Transverse colon (tissue), 4 donors: ENCODE measurements around the gene EDN3. TPM values are rescaled to one million over a fixed set of nuclear protein-coding genes. Genes with fewer than 3 reads are reported as not detected.

Experiments
- DNase-seq: peaks from one replicate; pipeline ENCODE4 v3.0.0-alpha.2; 2019
- H3K27ac ChIP-seq, 4 donors: fragments of 200-600 bp; sonication (generic); 2 replicates each; pipeline ENCODE4 v1.5.1; 2016 to 2018; ENCODE audit warnings: inconsistent platforms in 4 of 4
- H3K27me3 ChIP-seq: fragments of 200-600 bp; sonication (generic); 2 replicates; pipeline ENCODE4 v1.5.1; 2017; ENCODE audit warnings: inconsistent platforms
- H3K36me3 ChIP-seq, 4 donors: fragments of 200-600 bp; sonication (generic); 2 replicates each; pipeline ENCODE4 v1.5.1; 2017 to 2019; ENCODE audit warnings: inconsistent platforms in 4 of 4
- H3K4me1 ChIP-seq, 4 donors: fragments of 200-600 bp; sonication (generic); 2 replicates each; pipeline ENCODE4 v1.5.1; 2017 to 2020; ENCODE audit warnings: inconsistent platforms in 4 of 4
- H3K4me3 ChIP-seq, 4 donors: fragments of 200-600 bp; sonication (generic); 1 replicate in 1 of 4; 2 replicates in 3 of 4; pipeline versions ENCODE4 v1.5.1 to v1.6.1; 2017 to 2019; ENCODE audit warnings: inconsistent platforms in 4 of 4
- H3K9me3 ChIP-seq, 2 donors: fragments of 200-600 bp; sonication (generic); 2 replicates each; pipeline ENCODE4 v1.5.1; 2017 to 2019; ENCODE audit warnings: inconsistent platforms in 2 of 2
- CTCF ChIP-seq, 5 experiments: fragments of 200-600 bp in 3 of 5; fragments of 450-650 bp in 2 of 5; sonication (generic) in 3 of 5; IDR thresholded peaks; 1 replicate in 2 of 5; 2 replicates in 3 of 5; pipeline ENCODE4 v1.5.1; 2016 to 2017; ENCODE audit warnings: antibody characterized with exemption in 5 of 5, inconsistent platforms in 3 of 5, mild to moderate bottlenecking in 2 of 5, moderate library complexity in 1 of 5
- EP300 ChIP-seq: sonication (generic); formaldehyde crosslinking; IDR thresholded peaks from one replicate; pipeline ENCODE4 v1.6.1; 2017; ENCODE audit warnings: antibody characterized with exemption, low read depth
- POLR2A ChIP-seq: fragments of 450-650 bp; IDR thresholded peaks from one replicate; pipeline ENCODE4 v1.6.1; 2016; ENCODE audit warnings: antibody characterized with exemption, mild to moderate bottlenecking, moderate library complexity
- POLR2AphosphoS5 ChIP-seq, 3 donors: sonication (generic); formaldehyde crosslinking; IDR thresholded peaks; one replicate each; pipeline ENCODE4 v1.6.1; 2016; ENCODE audit warnings: antibody characterized with exemption in 3 of 3
- WGBS, 2 donors: methylation state at CpG; one replicate each; pipeline ENCODE4 v1.1.5; 2018; ENCODE audit warnings: low coverage in 1 of 2; 5-methylcytosine and 5-hydroxymethylcytosine counted together
- in situ Hi-C, 4 donors: fragments of 200-750 bp; cut with MboI; loops; one replicate each; pipeline versions ENCODE4 v1.15.0 to v1.15.1; 2017; ENCODE audit warnings: low sequenced_read_pairs in 3 of 4, low pct_ligation_motif_present in 1 of 4, low pct_unique_long_range_greater_than_20kb in 1 of 4
- intact Hi-C: fragments of 100-400 bp; cut with DNase I; formaldehyde crosslinking; loops from one replicate; pipeline ENCODE4 v1.15.1; 2023; ENCODE audit warnings: low total_unique reads
- total RNA-seq, 4 donors: library from RNA; depleted of rRNA; stranded (reverse); fragments of >200 nt; gene quantifications; one replicate each; pipeline ENCODE4 v1.1.0, GENCODE V29; 2016

Gene EDN3
- total RNA-seq, 4 donors from 2014 or later, result 13.1 to 127 (median 76.8) TPM

GRCh38 chr20:59365611-59366285 lies 65.3 kb downstream of the EDN3 start:
- H3K4me3 ChIP-seq, result no peak overlapping the region
- no peaks in the 10 kb centered on the region for H3K9me3 ChIP-seq
- in situ Hi-C loops (no loop called here), intact Hi-C loops (no loop called here)
- TF ChIP-seq CTCF (IDR thresholded peaks at IDR 0.05) (no peak), POLR2AphosphoS5 (IDR thresholded peaks at IDR 0.05) (no peak), POLR2A (no peak), EP300 (no peak)
- DNase-seq, result no peak
- H3K27me3 ChIP-seq, result peaks cover 7% of the 10 kb centered on the region
- no peaks in the 10 kb centered on the region for H3K4me1 ChIP-seq
- 72 to 75% methylated on average over 4 to 17 of the region's 24 CpGs for WGBS, 2 donors
- H3K27ac ChIP-seq, result no peak overlapping the region
- H3K36me3 ChIP-seq, result no peaks in the 10 kb centered on the region

- H3K36me3 ChIP-seq, result no peaks in the 10 kb centered on the region
- no peak overlapping the region for H3K4me3 ChIP-seq
- no peaks in the 10 kb centered on the region for H3K9me3 ChIP-seq
- H3K27me3 ChIP-seq, result no peaks in the 10 kb centered on the region
- TF ChIP-seq POLR2A (no peak), CTCF (IDR thresholded peaks at IDR 0.05) (no peak), POLR2AphosphoS5 (IDR thresholded peaks at IDR 0.05) (no peak), EP300 (no peak)
- in situ Hi-C loops, result no loop called here
- H3K27ac ChIP-seq, result no peak overlapping the region
- 65% methylated on average over 6 of the region's 6 CpGs; no CpG with 5 or more reads in 1 of the 2 donors for WGBS, 2 donors
- no peak for DNase-seq
- intact Hi-C loops, result no loop called here
- no peaks in the 10 kb centered on the region for H3K4me1 ChIP-seq
These were observed 71.0 kb downstream of the EDN3 start for GRCh38 chr20:59371431-59371830.

GRCh38 chr20:59374261-59374660 lies 73.8 kb downstream of the EDN3 start:
- Histone ChIP-seq H3K27me3 (no peaks in the 10 kb centered on the region), H3K9me3 (no peaks in the 10 kb centered on the region), H3K4me3 (no peak overlapping the region), H3K36me3 (no peaks in the 10 kb centered on the region), H3K4me1 (no peaks in the 10 kb centered on the region), H3K27ac (no peak overlapping the region)
- WGBS, 2 donors, result 53% methylated on average over 1 of the region's 1 CpG; no CpG with 5 or more reads in 1 of the 2 donors
- intact Hi-C loops, result no loop called here
- TF ChIP-seq EP300, result no peak
- TF ChIP-seq CTCF (IDR thresholded peaks at IDR 0.05), result no peak
- TF ChIP-seq POLR2AphosphoS5 (IDR thresholded peaks at IDR 0.05), result no peak
- TF ChIP-seq POLR2A, result no peak
- no peak for DNase-seq
- in situ Hi-C loops, result no loop called here

GRCh38 chr20:59375541-59375940 lies 75.1 kb downstream of the EDN3 start:
- Histone ChIP-seq H3K9me3 (no peaks in the 10 kb centered on the region), H3K27me3 (peaks cover 2% of the 10 kb centered on the region), H3K27ac (no peak overlapping the region), H3K36me3 (no peaks in the 10 kb centered on the region), H3K4me3 (no peak overlapping the region), H3K4me1 (no peaks in the 10 kb centered on the region)
- in situ Hi-C loops (loop anchor here in 1 of 4 donors (25.0 kb wide), 1 partner anchor 138 kb away; no protein-coding TSS in a partner anchor), intact Hi-C loops (no loop called here)
- no peak for TF ChIP-seq POLR2A
- TF ChIP-seq POLR2AphosphoS5 (IDR thresholded peaks at IDR 0.05), result no peak
- TF ChIP-seq CTCF (IDR thresholded peaks at IDR 0.05), result no peak
- TF ChIP-seq EP300, result no peak
- no peak for DNase-seq
- WGBS, 2 donors, result 72 to 74% methylated on average over 3 of the region's 3 CpGs

Other genes with a start within 250 kb of the EDN3 start
- 1 to 10 TPM in 2 of 4 donors, under 1 TPM in 2; 0.20 to 3.8 (median 2.3) TPM for gene ZNF831, start 136.8 kb upstream of the EDN3 start, total RNA-seq